CD4-positive, alpha-beta T cell (primary cell): ENCODE measurements around the gene CCDC182. TPM values are rescaled to one million over a fixed set of nuclear protein-coding genes. Genes with fewer than 3 reads are reported as not detected.

Source experiments
- ATAC-seq: fragments of 200-7000 bp; cut with Tn5 transposase; one replicate; pipeline ENCODE4 v1.10.0; 2022; ENCODE audit warnings: mild to moderate bottlenecking; ENCODE audit not compliant: poor library complexity
- CTCF ChIA-PET: fragments of 350-600 bp; sonication (Branson Sonifier 250); formaldehyde crosslinking; loops from one replicate; lab custom pipeline; 2021; ENCODE audit warnings: antibody characterized with exemption, inconsistent platforms; lab: Charles Lee
- POLR2A ChIA-PET: fragments of 350-600 bp; sonication (Branson Sonifier 250); formaldehyde crosslinking; loops from one replicate; lab custom pipeline; 2021; ENCODE audit warnings: antibody characterized with exemption, inconsistent platforms; lab: Charles Lee
- DNase-seq, 14 experiments: peaks; one replicate each; pipeline ENCODE4 v3.0.0-alpha.2; 2013 to 2020; ENCODE audit warnings: mixed read lengths in 2 of 14
- H3K27ac ChIP-seq, 2 donors: one replicate each; pipeline versions ENCODE4 v1.5.1 to v1.7.0; 2013; ENCODE audit warnings: low read length in 2 of 2, low read depth in 1 of 2, mild to moderate bottlenecking in 1 of 2
- H3K27me3 ChIP-seq, 2 experiments: 1 replicate in 1 of 2; 2 replicates in 1 of 2; pipeline versions ENCODE4 v1.6.1 to v1.7.0; 2013; ENCODE audit warnings: low read length in 2 of 2, control low read depth in 1 of 2, mild to moderate bottlenecking in 1 of 2, moderate library complexity in 1 of 2; ENCODE audit not compliant: insufficient read depth in 2 of 2, control insufficient read depth in 1 of 2
- H3K36me3 ChIP-seq: one replicate; pipeline ENCODE4 v1.6.1; 2013; ENCODE audit warnings: low read length, control low read depth; ENCODE audit not compliant: insufficient read depth
- H3K4me1 ChIP-seq: one replicate; pipeline ENCODE4 v1.6.1; 2013; ENCODE audit warnings: low read length, control low read depth; ENCODE audit not compliant: insufficient read depth
- H3K4me3 ChIP-seq: one replicate; pipeline ENCODE4 v1.5.1; 2013; ENCODE audit warnings: mild to moderate bottlenecking, low read length, moderate library complexity
- H3K9me3 ChIP-seq, 2 experiments: 1 replicate in 1 of 2; 2 replicates in 1 of 2; pipeline versions ENCODE4 v1.6.1 to v1.7.0; 2013; ENCODE audit warnings: low read length in 2 of 2, mild to moderate bottlenecking in 2 of 2, control low read depth in 1 of 2, moderate library complexity in 1 of 2; ENCODE audit not compliant: control insufficient read depth in 1 of 2, insufficient read depth in 1 of 2
- H3K27ac Mint-ChIP-seq: one replicate; pipeline ENCODE4 v1.8.0; 2020; ENCODE audit warnings: mixed read lengths
- H3K27me3 Mint-ChIP-seq: one replicate; pipeline ENCODE4 v1.8.0; 2021; ENCODE audit warnings: mixed read lengths
- H3K36me3 Mint-ChIP-seq: one replicate; pipeline ENCODE4 v1.8.0; 2021; ENCODE audit warnings: low read depth, mixed read lengths
- H3K4me1 Mint-ChIP-seq: one replicate; pipeline ENCODE4 v1.8.0; 2021; ENCODE audit warnings: low read depth, mixed read lengths
- H3K4me3 Mint-ChIP-seq: one replicate; pipeline ENCODE4 v1.8.0; 2020; ENCODE audit warnings: mild to moderate bottlenecking, mixed read lengths
- H3K9me3 Mint-ChIP-seq: one replicate; pipeline ENCODE4 v1.8.0; 2020; ENCODE audit warnings: mixed read lengths
- CTCF ChIP-seq: fragments of 200-600 bp; IDR thresholded peaks from one replicate; pipeline ENCODE4 v1.8.0; 2022; ENCODE audit warnings: antibody characterized with exemption, mild to moderate bottlenecking
- intact Hi-C, 2 experiments: fragments of 100-400 bp; cut with DNase I in 1 of 2; cut with micrococcal nuclease in 1 of 2; formaldehyde crosslinking; loops; one replicate each; pipeline versions ENCODE4 v1.15.1 to v1.9.0; 2023 to 2025; cut with DNase I, micrococcal nuclease
- total RNA-seq, 174 experiments: library from RNA in 2 of 174; stranded (reverse) in 2 of 174; gene quantifications; one replicate each; pipeline ENCODE4 v1.2.3 and lab custom pipeline; 2021 to 2026

CCDC182 gene
- total RNA-seq, 2 experiments from 2014 or later, result not detected

GRCh38 chr17:57752031-57752905 lies 7.2 kb upstream of the CCDC182 start:
- no peak for TF ChIP-seq CTCF
- Mint-ChIP-seq H3K27ac (no peak overlapping the region), H3K27me3 (peaks cover 8% of the 10 kb centered on the region), H3K9me3 (no peaks in the 10 kb centered on the region), H3K4me1 (no peaks in the 10 kb centered on the region), H3K36me3 (no peaks in the 10 kb centered on the region), H3K4me3 (no peak overlapping the region)
- Histone ChIP-seq H3K4me3 (no peak overlapping the region), H3K27me3 (no peaks in the 10 kb centered on the region), H3K4me1 (no peaks in the 10 kb centered on the region), H3K27ac (no peak overlapping the region), H3K36me3 (no peaks in the 10 kb centered on the region), H3K9me3 (no peaks in the 10 kb centered on the region)
- ATAC-seq (no peak), DNase-seq (no peak)
- ChIA-PET POLR2A (no interaction called here), CTCF (no interaction called here)
- intact Hi-C loops, result no loop called here

GRCh38 chr17:57751348-57751971 lies 6.4 kb upstream of the CCDC182 start:
- Mint-ChIP-seq H3K27me3 (peaks cover 9% of the 10 kb centered on the region), H3K36me3 (no peaks in the 10 kb centered on the region), H3K4me1 (no peaks in the 10 kb centered on the region), H3K27ac (no peak overlapping the region), H3K4me3 (no peak overlapping the region), H3K9me3 (no peaks in the 10 kb centered on the region)
- ChIA-PET CTCF (no interaction called here), POLR2A (no interaction called here)
- intact Hi-C loops, result no loop called here
- no peaks in the 10 kb centered on the region for H3K4me1 ChIP-seq
- no peaks in the 10 kb centered on the region for H3K27me3 ChIP-seq
- no peak for TF ChIP-seq CTCF
- H3K9me3 ChIP-seq, result no peaks in the 10 kb centered on the region
- no peaks in the 10 kb centered on the region for H3K36me3 ChIP-seq
- H3K4me3 ChIP-seq, result no peak overlapping the region
- ATAC-seq (no peak), DNase-seq (no peak)
- no peak overlapping the region for H3K27ac ChIP-seq

- Mint-ChIP-seq H3K4me3 (no peak overlapping the region), H3K27ac (no peak overlapping the region), H3K9me3 (no peaks in the 10 kb centered on the region), H3K36me3 (no peaks in the 10 kb centered on the region), H3K4me1 (no peaks in the 10 kb centered on the region), H3K27me3 (peaks cover 9% of the 10 kb centered on the region)
- no peak for TF ChIP-seq CTCF
- ChIA-PET POLR2A (interaction anchor here (1.4 kb wide), 1 partner anchor 508 kb away, joined by 4 read pairs; no protein-coding TSS in a partner anchor), CTCF (no interaction called here)
- no peak overlapping the region for H3K27ac ChIP-seq
- no peak overlapping the region for H3K4me3 ChIP-seq
- ATAC-seq, result no peak
- no peaks in the 10 kb centered on the region for H3K9me3 ChIP-seq
- intact Hi-C loops, result no loop called here
- H3K4me1 ChIP-seq, result no peaks in the 10 kb centered on the region
- H3K36me3 ChIP-seq, result no peaks in the 10 kb centered on the region
- H3K27me3 ChIP-seq, result no peaks in the 10 kb centered on the region
- no peak for DNase-seq
These were observed 5.8 kb upstream of the CCDC182 start for GRCh38 chr17:57750895-57751294.
